Ascending aorta (tissue), 2 donors: ENCODE measurements around the gene CIAO2B. TPM values are rescaled to one million over a fixed set of nuclear protein-coding genes. Genes with fewer than 3 reads are reported as not detected.

Source experiments
- DNase-seq, 2 donors: peaks; one replicate each; pipeline ENCODE4 v3.0.0-alpha.2; 2019; ENCODE audit warnings: low spot score in 2 of 2
- H3K27ac ChIP-seq, 2 donors: fragments of 200-600 bp; sonication (generic); one replicate each; pipeline ENCODE4 v1.5.1; 2016 to 2017; ENCODE audit warnings: mild to moderate bottlenecking in 1 of 2
- H3K27me3 ChIP-seq: fragments of 200-600 bp; sonication (generic); one replicate; pipeline ENCODE4 v1.5.1; 2017
- H3K36me3 ChIP-seq, 2 donors: fragments of 200-600 bp; sonication (generic); one replicate each; pipeline ENCODE4 v1.5.1; 2016
- H3K4me1 ChIP-seq, 2 donors: fragments of 200-600 bp; sonication (generic); one replicate each; pipeline ENCODE4 v1.5.1; 2016 to 2017; ENCODE audit warnings: mild to moderate bottlenecking in 1 of 2
- H3K4me3 ChIP-seq, 2 donors: fragments of 200-600 bp; sonication (generic); one replicate each; pipeline ENCODE4 v1.5.1; 2016 to 2017; ENCODE audit warnings: mild to moderate bottlenecking in 1 of 2
- H3K9me3 ChIP-seq, 2 donors: fragments of 200-600 bp; sonication (generic); one replicate each; pipeline ENCODE4 v1.5.1; 2016
- CTCF ChIP-seq, 3 experiments: fragments of 200-600 bp in 2 of 3; fragments of 450-650 bp in 1 of 3; sonication (generic) in 2 of 3; IDR thresholded peaks; one replicate each; pipeline ENCODE4 v1.5.1; 2016 to 2019; ENCODE audit warnings: antibody characterized with exemption in 3 of 3, mild to moderate bottlenecking in 1 of 3, moderate library complexity in 1 of 3
- intact Hi-C: fragments of 100-400 bp; cut with DNase I; formaldehyde crosslinking; loops from one replicate; pipeline ENCODE4 v1.15.1; 2023
- total RNA-seq: library from RNA; depleted of rRNA; stranded (reverse); fragments of >200 nt; gene quantifications from one replicate; pipeline ENCODE4 v1.1.0, GENCODE V29; 2016

The CIAO2B gene
- total RNA-seq, 1 donor from 2014 or later, result 255 TPM

DNA sequence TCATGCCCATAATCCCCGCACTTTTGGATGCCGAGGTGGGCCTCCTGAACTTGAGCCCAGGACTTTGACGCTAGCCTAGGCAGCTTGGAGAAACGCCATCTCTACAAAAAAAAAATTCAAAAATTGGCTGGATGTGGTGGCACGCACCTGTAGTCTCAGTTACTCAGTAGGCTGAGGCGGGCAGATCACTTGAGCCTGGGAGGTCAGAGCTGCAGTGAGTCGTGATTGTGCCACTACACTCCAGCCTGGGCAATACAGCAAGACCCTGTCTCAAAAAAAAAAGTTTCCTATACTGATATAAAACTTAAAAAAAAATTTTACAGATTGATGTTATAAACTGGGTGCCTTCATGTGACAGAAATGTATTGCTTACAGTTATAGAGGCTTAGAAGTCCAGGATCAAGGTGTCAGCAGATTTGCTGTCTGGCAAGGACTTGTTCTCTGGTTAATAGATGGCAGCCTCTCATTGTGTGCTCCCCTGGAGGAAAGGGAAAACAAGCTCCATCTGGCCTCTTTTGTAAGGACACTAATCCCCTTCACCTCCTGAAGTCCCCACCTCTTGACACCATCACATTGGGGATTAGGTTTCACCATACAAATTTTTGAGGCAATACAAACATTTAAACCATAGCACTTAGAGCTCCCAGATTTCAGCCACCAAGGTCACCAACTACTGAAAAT, 18.4 kb upstream of the CIAO2B start:
- no peaks in the 10 kb centered on the region for H3K9me3 ChIP-seq
- H3K4me1 ChIP-seq, result peaks cover 0 to 10% of the 10 kb centered on the region in 2 donors
- intact Hi-C loops, result no loop called here
- no peaks in the 10 kb centered on the region for H3K27me3 ChIP-seq
- H3K36me3 ChIP-seq, result no peaks in the 10 kb centered on the region
- no peak for DNase-seq
- H3K27ac ChIP-seq, result no peak overlapping the region
- H3K4me3 ChIP-seq, result no peak overlapping the region
- no peak for TF ChIP-seq CTCF (IDR thresholded peaks at IDR 0.05)

GRCh38 chr16:66950971-66951790, 17.0 kb upstream of the CIAO2B start:
- DNase-seq, result no peak
- intact Hi-C loops, result no loop called here
- Histone ChIP-seq H3K27me3 (no peaks in the 10 kb centered on the region), H3K4me1 (peaks cover 0 to 12% of the 10 kb centered on the region in 2 donors), H3K9me3 (no peaks in the 10 kb centered on the region), H3K27ac (no peak overlapping the region), H3K36me3 (no peaks in the 10 kb centered on the region), H3K4me3 (no peak overlapping the region)
- TF ChIP-seq CTCF (IDR thresholded peaks at IDR 0.05), result no peak

DNA sequence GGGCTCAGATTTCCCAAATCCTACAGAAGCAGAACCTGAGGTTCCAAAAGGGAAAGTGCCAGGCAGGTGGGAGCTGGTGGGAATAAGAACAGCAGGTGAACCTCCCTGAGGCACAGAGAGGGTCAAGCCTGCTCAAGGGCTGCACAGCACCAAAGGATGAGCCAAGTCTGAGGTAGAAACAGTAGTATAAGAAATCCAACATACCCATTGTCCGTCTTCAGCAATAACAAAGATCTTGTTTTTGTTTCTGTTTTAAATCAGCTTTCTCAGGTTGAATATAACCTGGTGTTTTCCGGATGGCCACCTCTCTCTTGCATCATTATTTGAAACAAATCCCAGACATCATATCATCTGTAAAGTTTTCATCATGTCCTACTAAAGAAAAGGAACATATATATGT, 16.2 kb upstream of the CIAO2B start:
- no peak overlapping the region for H3K4me3 ChIP-seq
- no peak overlapping the region for H3K27ac ChIP-seq
- H3K9me3 ChIP-seq, result no peaks in the 10 kb centered on the region
- no peaks in the 10 kb centered on the region for H3K27me3 ChIP-seq
- H3K4me1 ChIP-seq, result peaks cover 0 to 12% of the 10 kb centered on the region in 2 donors
- TF ChIP-seq CTCF (IDR thresholded peaks at IDR 0.05), result no peak
- intact Hi-C loops, result no loop called here
- DNase-seq, result no peak
- no peaks in the 10 kb centered on the region for H3K36me3 ChIP-seq

- H3K27me3 ChIP-seq, result no peaks in the 10 kb centered on the region
- no peak for TF ChIP-seq CTCF (IDR thresholded peaks at IDR 0.05)
- intact Hi-C loops, result no loop called here
Measured at GRCh38 chr16:66949472-66949871, 15.3 kb upstream of the CIAO2B start.

DNA sequence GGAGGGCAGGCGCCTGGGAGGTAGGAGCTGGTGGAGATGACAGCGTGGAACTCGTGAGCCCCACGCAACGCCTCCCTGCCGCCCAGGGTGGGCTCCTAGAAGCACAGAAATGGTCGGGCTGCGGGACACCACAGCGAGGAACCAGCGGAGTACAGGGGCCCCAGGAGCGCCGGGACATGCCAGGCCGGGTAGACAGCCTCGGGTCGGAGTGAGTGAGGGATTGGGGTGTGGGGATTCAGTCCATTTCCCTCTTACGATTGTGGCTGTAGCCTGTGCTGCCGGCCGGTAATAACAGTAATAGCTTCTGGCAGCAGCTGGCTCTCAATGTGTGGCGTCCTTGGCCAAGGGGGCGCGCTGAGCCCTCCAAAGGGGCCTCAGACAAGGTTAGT, 14.6 kb upstream of the CIAO2B start:
- Histone ChIP-seq H3K4me1 (peaks cover 0 to 12% of the 10 kb centered on the region in 2 donors), H3K36me3 (peaks cover under 1 to 1% of the 10 kb centered on the region in 2 donors), H3K4me3 (peak overlapping the region; percentile 56 to 64), H3K27ac (no peak overlapping the region), H3K9me3 (no peaks in the 10 kb centered on the region), H3K27me3 (no peaks in the 10 kb centered on the region)
- DNase-seq, result no peak
- TF ChIP-seq CTCF (IDR thresholded peaks at IDR 0.05), result no peak
- intact Hi-C loops, result no loop called here

More at GRCh38 chr16:66949472-66949871, 15.3 kb upstream of the CIAO2B start:
- H3K4me3 ChIP-seq, result no peak overlapping the region
- no peak for DNase-seq
- H3K27ac ChIP-seq, result no peak overlapping the region
- peaks cover 0 to 12% of the 10 kb centered on the region in 2 donors for H3K4me1 ChIP-seq
- no peaks in the 10 kb centered on the region for H3K36me3 ChIP-seq
- no peaks in the 10 kb centered on the region for H3K9me3 ChIP-seq
